ENCODE data around the gene SNAP29.
A peak's percentile ranks its signal among the peaks of the same experiment; 100 is the strongest.

The SNAP29 gene

GRCh38 chr22:20858615-20859416 lies at the start of gene SNAP29, which contains the start of gene PI4KA:
TSS of gene SNAP29 (plus strand) at chr22:20859007. CDS start at chr22:20859111, 104 bp downstream.
TSS of gene PI4KA (minus strand) at chr22:20858811. CDS start at chr22:20858725, 86 bp downstream.
- peak; percentile 92 for DNase-seq (ENCODE audit: low read depth)
- H3K4me3 ChIP-seq (ENCODE audit: control insufficient read depth, low read depth, low read length) = peak within 1 kb of the TSS; percentile 79
- TF ChIP-seq CTCF (IDR thresholded peaks at IDR 0.05; ENCODE audit: control insufficient read depth, insufficient read depth, low read depth, low read length, missing control alignments) = no peak

- no peak overlapping the region for H3K4me3 ChIP-seq (ENCODE audit: control insufficient read depth, low read depth, low read length)
- DNase-seq (ENCODE audit: low read depth) = no peak
- no peak for TF ChIP-seq CTCF (IDR thresholded peaks at IDR 0.05; ENCODE audit: control insufficient read depth, insufficient read depth, low read depth, low read length, missing control alignments)
Measured at GRCh38 chr22:20809538-20810185, 49.1 kb upstream of the SNAP29 start.

GRCh38 chr22:20810645-20811044 lies 48.2 kb upstream of the SNAP29 start:
- TF ChIP-seq CTCF (IDR thresholded peaks at IDR 0.05; ENCODE audit: control insufficient read depth, insufficient read depth, low read depth, low read length, missing control alignments) = no peak
- no peak for DNase-seq (ENCODE audit: low read depth)
- no peak overlapping the region for H3K4me3 ChIP-seq (ENCODE audit: control insufficient read depth, low read depth, low read length)

- H3K4me3 ChIP-seq (ENCODE audit: control insufficient read depth, low read depth, low read length) = no peak overlapping the region
- DNase-seq (ENCODE audit: low read depth) = no peak
- no peak for TF ChIP-seq CTCF (IDR thresholded peaks at IDR 0.05; ENCODE audit: control insufficient read depth, insufficient read depth, low read depth, low read length, missing control alignments)
Measured at GRCh38 chr22:20811171-20811570, 47.6 kb upstream of the SNAP29 start.

- no peak for TF ChIP-seq CTCF (IDR thresholded peaks at IDR 0.05; ENCODE audit: control insufficient read depth, insufficient read depth, low read depth, low read length, missing control alignments)
- no peak overlapping the region for H3K4me3 ChIP-seq (ENCODE audit: control insufficient read depth, low read depth, low read length)
- no peak for DNase-seq (ENCODE audit: low read depth)
Measured at GRCh38 chr22:20811971-20812660, 46.7 kb upstream of the SNAP29 start.

GRCh38 chr22:20813056-20813455 lies 45.8 kb upstream of the SNAP29 start:
- TF ChIP-seq CTCF (IDR thresholded peaks at IDR 0.05; ENCODE audit: control insufficient read depth, insufficient read depth, low read depth, low read length, missing control alignments) = no peak

More at GRCh38 chr22:20813056-20813455, 45.8 kb upstream of the SNAP29 start:
- no peak for DNase-seq (ENCODE audit: low read depth)
- no peak overlapping the region for H3K4me3 ChIP-seq (ENCODE audit: control insufficient read depth, low read depth, low read length)

Data from AG09309 (cell line).